H1 (cell line): ENCODE results near the gene CAMTA1. TPM values are rescaled to one million over a fixed set of nuclear protein-coding genes. Genes with fewer than 3 reads are reported as not detected.

Source experiments
- CTCF ChIA-PET: fragments of 300-600 bp; sonication (Branson Sonifier 250); formaldehyde crosslinking; loops from one replicate; lab custom pipeline; 2021; ENCODE audit not compliant: partially characterized antibody; lab: Charles Lee
- POLR2A ChIA-PET: fragments of 300-600 bp; sonication (Branson Sonifier 250); formaldehyde crosslinking; loops from one replicate; lab custom pipeline; 2021; ENCODE audit warnings: inconsistent platforms; ENCODE audit not compliant: partially characterized antibody; lab: Charles Lee
- DNase-seq, 2 experiments: peaks; one replicate each; pipeline versions ENCODE4 v3.0.0 to v3.0.0-alpha.2; 2010 to 2022; ENCODE audit warnings: low spot score in 2 of 2, low read depth in 1 of 2, mixed read lengths in 1 of 2
- FAIRE-seq: peaks from 2 replicates; lab custom pipeline; 2011; peaks lifted over from hg19 to GRCh38; lab: Jason Lieb, UNC
- H2AFZ ChIP-seq: 2 replicates; pipeline ENCODE4 v1.8.1; 2012; ENCODE audit warnings: low read length, inconsistent platforms
- H2AK5ac ChIP-seq: 2 replicates; pipeline ENCODE4 v1.6.1; 2013; ENCODE audit warnings: low read depth, low read length
- H2BK120ac ChIP-seq: replicated peaks from 2 replicates; pipeline ENCODE3; 2013; ENCODE audit warnings: low read depth, low read length, inconsistent platforms
- H2BK12ac ChIP-seq: 2 replicates; pipeline ENCODE4 v1.6.1; 2013; ENCODE audit warnings: low read depth, low read length
- H2BK15ac ChIP-seq: 2 replicates; pipeline ENCODE4 v1.6.1; 2013; ENCODE audit warnings: low read length
- H2BK20ac ChIP-seq: 2 replicates; pipeline ENCODE4 v1.6.1; 2013; ENCODE audit warnings: low read length
- H2BK5ac ChIP-seq: 2 replicates; pipeline ENCODE4 v1.6.1; 2013; ENCODE audit warnings: low read depth, low read length
- H3K14ac ChIP-seq: 2 replicates; pipeline ENCODE4 v1.6.1; 2013; ENCODE audit warnings: inconsistent platforms; ENCODE audit not compliant: insufficient read length
- H3K18ac ChIP-seq: 2 replicates; pipeline ENCODE4 v1.6.1; 2013; ENCODE audit warnings: low read length; ENCODE audit errors: extremely low read depth
- H3K23ac ChIP-seq: 2 replicates; pipeline ENCODE4 v1.6.1; 2013; ENCODE audit warnings: inconsistent platforms; ENCODE audit not compliant: insufficient read length
- H3K23me2 ChIP-seq: 2 replicates; pipeline ENCODE4 v1.6.1; 2013; ENCODE audit warnings: low read depth, low read length
- H3K27ac ChIP-seq: 2 replicates; pipeline ENCODE4 v1.6.1; 2011; ENCODE audit warnings: low read depth, low read length, inconsistent platforms
- H3K27me3 ChIP-seq, 4 experiments: replicated peaks in 1 of 4; 1 replicate in 1 of 4; 2 replicates in 3 of 4; pipeline versions ENCODE4 v1.6.1 to v1.8.1; 2011 to 2013; ENCODE audit warnings: low read length in 3 of 4, mild to moderate bottlenecking in 3 of 4, inconsistent platforms in 2 of 4, mixed read lengths in 2 of 4, moderate library complexity in 1 of 4; ENCODE audit not compliant: control insufficient read depth in 3 of 4, insufficient read depth in 3 of 4; ENCODE audit errors: extremely low read depth in 1 of 4
- H3K36me3 ChIP-seq, 4 experiments: 2 replicates each; pipeline versions ENCODE4 v1.6.1 to v1.8.1; 2011 to 2013; ENCODE audit warnings: mild to moderate bottlenecking in 4 of 4, low read length in 3 of 4, moderate library complexity in 2 of 4, control low read depth in 1 of 4, inconsistent platforms in 1 of 4; ENCODE audit not compliant: insufficient read depth in 4 of 4, control insufficient read depth in 2 of 4
- H3K4ac ChIP-seq: replicated peaks from 2 replicates; pipeline ENCODE3; 2013; ENCODE audit warnings: low read length, low read depth, mixed read lengths, inconsistent platforms; ENCODE audit not compliant: insufficient read length
- H3K4me1 ChIP-seq, 4 experiments: replicated peaks in 1 of 4; 1 replicate in 1 of 4; 2 replicates in 3 of 4; pipeline versions ENCODE4 v1.6.1 to v1.8.1; 2011 to 2013; ENCODE audit warnings: low read length in 3 of 4, inconsistent platforms in 2 of 4, mixed read lengths in 1 of 4; ENCODE audit not compliant: insufficient read depth in 4 of 4, control insufficient read depth in 3 of 4
- H3K4me2 ChIP-seq, 2 experiments: 2 replicates each; pipeline versions ENCODE4 v1.6.1 to v1.8.1; 2011 to 2013; ENCODE audit warnings: low read depth in 2 of 2, low read length in 2 of 2, control low read depth in 1 of 2, inconsistent platforms in 1 of 2, mild to moderate bottlenecking in 1 of 2; ENCODE audit not compliant: insufficient read depth in 1 of 2
- H3K4me3 ChIP-seq, 4 experiments: fragments of 200-600, 300-600 bp in 1 of 4; sonication (generic), shearing (Covaris generic), sonication (Bioruptor Twin) in 1 of 4; 2 replicates each; pipeline versions ENCODE4 v1.5.1 to v1.8.1; 2011 to 2016; ENCODE audit warnings: low read length in 4 of 4, low read depth in 3 of 4, control low read depth in 2 of 4, inconsistent platforms in 2 of 4, mild to moderate bottlenecking in 2 of 4, mixed read lengths in 1 of 4, moderate library complexity in 1 of 4; ENCODE audit not compliant: insufficient read depth in 2 of 4; ENCODE audit errors: extremely low read depth in 1 of 4
- H3K56ac ChIP-seq: replicated peaks from 2 replicates; pipeline ENCODE3; 2013; ENCODE audit warnings: low read depth, mild to moderate bottlenecking, mixed read lengths, low read length, inconsistent platforms; ENCODE audit not compliant: insufficient read length
- H3K79me1 ChIP-seq: 2 replicates; pipeline ENCODE4 v1.6.1; 2013; ENCODE audit warnings: low read depth, low read length, control low read depth
- H3K79me2 ChIP-seq, 2 experiments: 2 replicates each; pipeline versions ENCODE4 v1.6.1 to v1.8.1; 2012 to 2013; ENCODE audit warnings: low read length in 2 of 2, mild to moderate bottlenecking in 2 of 2, inconsistent platforms in 1 of 2; ENCODE audit not compliant: insufficient read depth in 2 of 2, control insufficient read depth in 1 of 2
- H3K9ac ChIP-seq, 4 experiments: replicated peaks in 1 of 4; 1 replicate in 1 of 4; 2 replicates in 3 of 4; pipeline versions ENCODE4 v1.6.1 to v1.8.1; 2011 to 2013; ENCODE audit warnings: low read depth in 3 of 4, low read length in 3 of 4, control low read depth in 2 of 4, mild to moderate bottlenecking in 2 of 4, moderate library complexity in 2 of 4, inconsistent platforms in 1 of 4; ENCODE audit errors: extremely low read depth in 1 of 4
- H3K9me3 ChIP-seq, 2 experiments: 2 replicates each; pipeline versions ENCODE4 v1.6.1 to v1.8.1; 2012 to 2013; ENCODE audit warnings: mild to moderate bottlenecking in 2 of 2, moderate library complexity in 2 of 2, control low read depth in 1 of 2, inconsistent platforms in 1 of 2, low read depth in 1 of 2, low read length in 1 of 2, mixed read lengths in 1 of 2; ENCODE audit not compliant: insufficient read depth in 2 of 2
- H4K20me1 ChIP-seq, 2 experiments: replicated peaks in 1 of 2; 2 replicates each; pipeline versions ENCODE3 to v1.8.1; 2011 to 2013; ENCODE audit warnings: inconsistent platforms in 2 of 2, low read length in 2 of 2, mild to moderate bottlenecking in 1 of 2; ENCODE audit not compliant: insufficient read depth in 2 of 2, control insufficient read depth in 1 of 2
- H4K5ac ChIP-seq: 2 replicates; pipeline ENCODE4 v1.6.1; 2013; ENCODE audit warnings: low read length, low read depth, mixed read lengths, inconsistent platforms; ENCODE audit not compliant: insufficient read length
- H4K8ac ChIP-seq: 2 replicates; pipeline ENCODE4 v1.8.0; 2013; ENCODE audit warnings: mild to moderate bottlenecking, moderate library complexity, low read length, inconsistent platforms; ENCODE audit not compliant: insufficient read depth; ENCODE audit errors: extremely low read depth
- H4K91ac ChIP-seq: replicated peaks from 2 replicates; pipeline ENCODE3; 2013; ENCODE audit warnings: low read length, mixed read lengths, inconsistent platforms; ENCODE audit not compliant: insufficient read length
- BCL11A ChIP-seq, 2 experiments: IDR thresholded peaks; one replicate each; pipeline ENCODE4 v1.6.1; 2011; ENCODE audit warnings: low read depth in 2 of 2, low read length in 2 of 2, mild to moderate bottlenecking in 2 of 2
- CREB1 ChIP-seq: IDR thresholded peaks from 2 replicates; pipeline ENCODE4 v1.6.1; 2012; ENCODE audit warnings: inconsistent platforms
- CTCF ChIP-seq, 3 experiments: IDR thresholded peaks; 1 replicate in 2 of 3; 2 replicates in 1 of 3; pipeline versions ENCODE4 v1.5.1 to v1.6.1; 2011; ENCODE audit warnings: low read length in 3 of 3, mild to moderate bottlenecking in 3 of 3, inconsistent platforms in 2 of 3, low read depth in 1 of 3, moderate library complexity in 1 of 3; ENCODE audit not compliant: insufficient read depth in 1 of 3; ENCODE audit errors: control extremely low read depth in 1 of 3
- EP300 ChIP-seq, 2 experiments: IDR thresholded peaks; 1 replicate in 1 of 2; 2 replicates in 1 of 2; pipeline ENCODE4 v1.6.1; 2011 to 2012; ENCODE audit warnings: low read depth in 2 of 2, low read length in 2 of 2, mild to moderate bottlenecking in 2 of 2, borderline replicate concordance in 1 of 2, inconsistent platforms in 1 of 2, moderate library complexity in 1 of 2
- FOSL1 ChIP-seq: IDR thresholded peaks from 2 replicates; pipeline ENCODE4 v1.6.1; 2011; ENCODE audit warnings: mild to moderate bottlenecking, low read depth, low read length, moderate library complexity; ENCODE audit not compliant: insufficient read depth
- GABPA ChIP-seq: IDR thresholded peaks from 2 replicates; pipeline ENCODE4 v1.6.1; 2011; ENCODE audit warnings: mild to moderate bottlenecking, low read length, moderate library complexity, borderline replicate concordance; ENCODE audit not compliant: insufficient read depth
- HDAC2 ChIP-seq, 2 experiments: fragments of 300-600 bp in 1 of 2; sonication (generic) in 1 of 2; IDR thresholded peaks; 2 replicates each; pipeline ENCODE4 v1.6.1; 2011 to 2012; ENCODE audit warnings: low read depth in 2 of 2, low read length in 2 of 2, mild to moderate bottlenecking in 2 of 2, moderate library complexity in 2 of 2, borderline replicate concordance in 1 of 2, inconsistent platforms in 1 of 2
- POLR2AphosphoS5 ChIP-seq: IDR thresholded peaks from 2 replicates; pipeline ENCODE4 v1.6.1; 2011; ENCODE audit warnings: low read depth, low read length
- RBBP5 ChIP-seq: IDR thresholded peaks from 2 replicates; pipeline ENCODE4 v1.7.1; 2012; ENCODE audit warnings: low read depth, mild to moderate bottlenecking, inconsistent platforms, low read length, moderate library complexity, borderline replicate concordance
- YY1 ChIP-seq: IDR thresholded peaks from 2 replicates; pipeline ENCODE4 v1.6.1; 2011; ENCODE audit warnings: low read depth, mild to moderate bottlenecking, low read length
- WGBS, 2 experiments: shearing (Covaris generic) in 1 of 2; methylation state at CpG; one replicate each; pipeline versions ENCODE4 v1.1.6 to v1.1.7; 2013 to 2015; ENCODE audit warnings: low lambda C conversion rate in 2 of 2, mixed read lengths in 2 of 2, inconsistent platforms in 1 of 2, low coverage in 1 of 2, missing lambda C conversion rate in 1 of 2; ENCODE audit not compliant: insufficient replicate concordance in 2 of 2, insufficient coverage in 1 of 2, insufficient read length in 1 of 2; ENCODE audit errors: extremely low coverage in 1 of 2, missing lambda C conversion rate in 1 of 2; 5-methylcytosine and 5-hydroxymethylcytosine counted together
- polyA plus RNA-seq, 7 experiments: library from polyadenylated mRNA; depleted of rRNA in 3 of 7; stranded (reverse) in 5 of 7; unstranded in 2 of 7; fragments of >200 nt in 5 of 7; fragments of 200-250 nt in 2 of 7; gene quantifications; 1 replicate in 5 of 7; 2 replicates in 1 of 7; 4 replicates in 1 of 7; pipeline versions ENCODE4 v1.2.1 to v1.2.3, GENCODE V29; 2011 to 2013; ENCODE audit warnings: missing spikeins in 2 of 7, mixed read lengths in 2 of 7
- total RNA-seq: library from RNA; stranded (reverse); fragmentation: NEBNext Ultra II Directional; extraction: Animal tissue kit (Norgen Biotek cat#: 25700); gene quantifications from 2 replicates; pipeline ENCODE4 v1.2.1, GENCODE V29; 2021

The CAMTA1 gene
- total and polyA plus RNA-seq, 2 of the 8 experiments (the other 6 are each of a cell fraction or from before 2014, with no cell fraction given): 65.0 to 119 TPM

- H2BK15ac ChIP-seq: no peak overlapping the region
- no peaks in the 10 kb centered on the region for H3K36me3 ChIP-seq
- CTCF ChIA-PET: interaction anchor here (1.0 to 2.0 kb wide), 3 partner anchors 12 to 135 kb away, joined by 3 to 9 read pairs (median 7); no protein-coding TSS in a partner anchor
- no peaks in the 10 kb centered on the region for H3K4me1 ChIP-seq
- no peak overlapping the region for H3K18ac ChIP-seq
- FAIRE-seq (no peak), DNase-seq (no peak)
- H3K4me3 ChIP-seq: no peak overlapping the region
- no peak overlapping the region for H4K5ac ChIP-seq
- POLR2A ChIA-PET: no interaction called here
- no peak overlapping the region for H2BK120ac ChIP-seq
- no peak overlapping the region for H4K91ac ChIP-seq
- H3K27ac ChIP-seq: no peak overlapping the region
- no peak overlapping the region for H3K4ac ChIP-seq
- peaks cover 6% of the 10 kb centered on the region; the same call in 1 of the 2 replicates for H3K23me2 ChIP-seq
- no peak overlapping the region for H3K56ac ChIP-seq
- H2BK5ac ChIP-seq: no peak overlapping the region
- no peak overlapping the region for H3K4me2 ChIP-seq
- no peak overlapping the region for H2AFZ ChIP-seq
- no peaks in the 10 kb centered on the region for H3K9me3 ChIP-seq
- 93% methylated on average over 9 of the region's 11 CpGs; no CpG with 5 or more reads in 1 of the 2 experiments for WGBS, 2 experiments
- H3K79me2 ChIP-seq: no peaks in the 10 kb centered on the region
- H3K27me3 ChIP-seq: no peaks in the 10 kb centered on the region
- H4K8ac ChIP-seq: no peak overlapping the region
- no peaks in the 10 kb centered on the region for H3K79me1 ChIP-seq
- H2BK12ac ChIP-seq: no peak overlapping the region
- no peak overlapping the region for H2AK5ac ChIP-seq
- no peaks in the 10 kb centered on the region for H4K20me1 ChIP-seq
- no peak for TF ChIP-seq POLR2AphosphoS5
- TF ChIP-seq BCL11A (IDR thresholded peaks at IDR 0.05; ENCODE audit: low read depth in 2 of 2, low read length in 2 of 2): no peak
- TF ChIP-seq YY1: no peak
- TF ChIP-seq EP300 (IDR thresholded peaks at IDR 0.05; ENCODE audit: borderline replicate concordance in 1 of 2, low read depth in 2 of 2, low read length in 2 of 2): no peak
- TF ChIP-seq FOSL1: no peak
- TF ChIP-seq CTCF (IDR thresholded peaks at IDR 0.05; ENCODE audit: control extremely low read depth in 1 of 3, insufficient read depth in 1 of 3, low read depth in 1 of 3, low read length in 3 of 3): no peak
- no peak for TF ChIP-seq GABPA
- TF ChIP-seq RBBP5: no peak
- no peak for TF ChIP-seq CREB1
- no peak for TF ChIP-seq HDAC2 (IDR thresholded peaks at IDR 0.05; ENCODE audit: borderline replicate concordance in 1 of 2, low read depth in 2 of 2, low read length in 2 of 2)
- H2BK20ac ChIP-seq: no peak overlapping the region
- H3K14ac ChIP-seq: no peak overlapping the region
- H3K23ac ChIP-seq: no peak overlapping the region
- H3K9ac ChIP-seq: no peak overlapping the region
These were observed 573.2 kb downstream of the CAMTA1 start for GRCh38 chr1:7358425-7358824.
